Measurements from ENCODE around the gene SEMA5B.

The SEMA5B gene

DNA sequence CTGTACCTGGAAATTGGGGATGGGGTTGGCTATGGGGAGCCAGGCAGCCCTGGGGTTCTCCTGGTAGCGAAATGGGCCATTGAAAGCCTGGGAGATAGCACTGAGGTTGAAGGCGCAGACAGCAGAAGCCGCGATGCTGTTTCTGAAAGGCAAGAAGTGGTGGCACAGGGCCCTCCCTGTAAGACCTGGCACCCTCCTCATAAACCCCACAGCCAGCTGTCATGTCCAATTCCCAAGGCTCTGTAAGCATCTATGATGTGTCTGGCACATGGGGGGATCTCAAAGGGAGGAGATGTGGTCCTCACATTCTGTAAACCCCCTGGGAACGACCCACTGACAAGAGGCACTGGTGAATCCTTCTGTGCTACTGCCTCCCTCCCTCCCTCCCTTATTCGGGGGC is 104.0 kb downstream of the SEMA5B start:
- DNase-seq = no peak

DNA sequence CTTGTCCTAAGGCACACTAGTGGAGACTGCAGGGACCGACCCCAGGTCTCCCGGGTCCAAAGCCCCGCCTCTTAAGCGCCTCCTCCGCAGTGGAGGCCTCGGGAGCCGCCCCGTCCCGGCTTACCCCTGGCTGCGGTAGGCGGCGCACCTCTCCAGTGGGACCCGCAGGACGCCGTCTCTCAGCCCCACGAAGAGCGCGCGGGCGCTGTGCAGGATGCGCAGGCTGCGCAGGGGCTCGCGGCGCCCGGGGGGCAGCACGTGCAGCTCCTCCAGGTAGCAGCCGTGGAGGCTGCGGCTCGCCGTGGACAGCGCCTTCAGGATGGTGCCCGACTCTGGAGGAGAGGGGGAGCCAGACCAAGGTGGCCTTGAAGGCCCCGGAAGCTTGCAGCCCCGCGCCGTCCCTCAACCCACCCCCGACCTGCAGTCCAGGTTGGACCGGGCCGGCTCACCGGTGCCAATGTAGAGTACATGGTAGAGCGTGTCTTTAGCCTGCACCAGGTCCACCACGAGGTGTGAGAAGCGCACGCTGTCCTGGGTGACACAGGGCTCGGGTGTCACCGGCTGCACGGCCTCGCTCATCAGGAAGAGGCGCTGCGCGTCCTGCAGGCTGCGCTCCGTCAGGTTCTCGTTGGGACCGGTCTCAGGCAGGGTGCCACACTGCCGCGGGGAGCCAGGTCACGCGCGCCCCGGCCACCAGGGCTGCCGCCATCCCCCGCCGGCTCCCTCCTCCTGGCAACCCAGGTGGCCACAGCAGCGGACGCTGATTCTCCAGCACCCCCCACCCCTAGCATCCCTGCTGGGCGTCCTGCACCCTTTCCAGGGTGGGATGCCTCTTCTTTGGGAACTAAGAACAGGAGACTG is 105.5 kb downstream of the SEMA5B start:
- peak in 2 of 3 experiments; percentile 62 to 70 for DNase-seq

- no peak for DNase-seq
Measured at GRCh38 chr3:122920986-122921385, 106.6 kb downstream of the SEMA5B start.

GRCh38 chr3:122919291-122919610 is 108.3 kb downstream of the SEMA5B start:
- DNase-seq = no peak

- peak in 1 of 3 experiments; percentile 68 for DNase-seq
Measured at GRCh38 chr3:122918576-122919290, 108.8 kb downstream of the SEMA5B start.

GRCh38 chr3:122917412-122917811 is 110.2 kb downstream of the SEMA5B start:
- DNase-seq = no peak

GRCh38 chr3:122916580-122916979 is 111.0 kb downstream of the SEMA5B start:
- no peak for DNase-seq

DNA sequence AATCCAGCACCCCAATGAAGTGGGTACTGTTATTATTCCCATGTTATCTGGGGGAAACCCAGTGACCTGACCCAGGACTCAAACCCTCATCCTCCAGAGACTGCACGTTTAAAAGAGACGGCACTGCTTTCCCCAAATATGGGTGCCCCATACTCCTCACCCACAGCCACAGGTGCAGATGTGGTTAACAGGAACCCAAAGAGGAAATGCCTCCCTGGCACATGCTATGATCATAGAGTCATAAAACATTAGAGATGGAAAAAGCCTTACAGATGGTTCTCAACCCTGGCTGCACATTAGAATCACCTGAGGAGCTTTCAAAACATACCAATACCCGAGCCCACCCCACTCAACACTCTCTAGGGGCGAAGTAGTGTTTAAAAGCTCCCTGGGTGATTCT is 111.5 kb downstream of the SEMA5B start:
- no peak for DNase-seq

- no peak for DNase-seq
Measured at GRCh38 chr3:122915300-122916055, 112.1 kb downstream of the SEMA5B start.

DNA sequence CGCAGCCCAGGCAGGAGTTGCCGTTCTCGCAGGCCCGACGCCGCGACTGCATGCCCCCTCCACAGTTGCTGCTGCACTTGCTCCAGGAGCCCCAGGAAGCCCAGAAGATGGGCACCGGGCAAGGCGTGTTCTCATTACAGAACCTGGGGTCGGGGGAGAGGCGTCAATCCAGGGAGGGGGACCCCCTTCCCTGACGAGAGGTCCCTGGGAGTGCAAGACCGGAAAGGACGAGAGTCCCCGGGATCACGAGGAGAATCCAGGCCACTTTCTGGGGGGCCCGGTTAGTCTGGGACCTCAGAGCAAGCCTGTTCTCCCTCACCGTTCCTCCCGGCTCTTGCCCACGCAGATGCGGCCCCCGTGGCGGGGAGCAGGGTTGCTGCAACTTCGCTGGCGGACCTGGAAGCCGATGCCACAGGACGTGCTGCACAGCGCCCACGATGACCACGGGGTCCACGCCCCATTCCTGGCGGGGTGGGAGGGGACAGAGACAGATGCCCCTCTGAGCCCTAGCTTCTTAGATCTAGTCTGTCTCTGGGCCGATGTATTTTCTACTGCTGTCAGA is 113.9 kb downstream of the SEMA5B start:
- no peak for DNase-seq

GRCh38 chr3:122912772-122913538 is 114.6 kb downstream of the SEMA5B start:
- DNase-seq = no peak

DNA sequence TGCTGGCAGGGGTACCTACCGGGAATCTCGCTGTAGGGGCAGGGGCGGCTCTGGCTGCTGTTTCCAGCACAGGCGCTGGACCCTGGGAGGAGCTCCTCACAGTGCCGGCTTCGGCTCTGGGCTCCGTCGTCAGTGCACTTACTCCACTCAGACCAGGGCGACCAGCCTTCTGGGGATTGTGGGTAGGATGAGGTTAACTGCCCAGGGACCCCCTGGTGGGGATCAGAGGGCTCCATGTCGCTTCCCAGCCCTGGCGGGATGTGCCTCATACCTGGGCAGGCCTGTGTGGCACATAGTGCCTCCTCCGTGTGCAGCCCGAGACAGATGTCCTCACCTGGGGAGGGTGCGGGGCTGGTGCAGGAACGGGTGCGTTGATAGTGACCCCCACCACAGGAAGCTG is 115.7 kb downstream of the SEMA5B start:
- DNase-seq = no peak

GRCh38 chr3:122908251-122908650 is 119.3 kb downstream of the SEMA5B start:
- no peak for DNase-seq

DNA sequence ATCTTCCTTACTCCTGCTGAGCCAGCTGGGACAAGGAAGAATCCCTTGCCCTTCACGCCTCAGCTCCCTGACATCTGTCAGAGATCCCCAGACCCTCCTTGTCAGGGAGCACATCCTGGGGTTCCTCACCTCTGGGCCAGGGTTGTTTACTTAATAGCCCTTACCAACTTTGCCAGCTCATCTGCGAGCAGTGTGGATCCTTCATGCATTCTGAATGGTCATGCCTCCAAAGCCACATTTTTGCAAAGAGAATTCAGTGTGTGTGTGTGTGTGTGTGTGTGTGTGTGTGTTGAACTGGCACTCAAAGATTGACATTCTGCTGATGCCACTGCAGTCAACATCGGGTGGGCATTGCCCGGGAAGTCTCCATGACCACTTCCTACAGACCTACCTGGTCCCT is 120.1 kb downstream of the SEMA5B start:
- DNase-seq = no peak

DNA sequence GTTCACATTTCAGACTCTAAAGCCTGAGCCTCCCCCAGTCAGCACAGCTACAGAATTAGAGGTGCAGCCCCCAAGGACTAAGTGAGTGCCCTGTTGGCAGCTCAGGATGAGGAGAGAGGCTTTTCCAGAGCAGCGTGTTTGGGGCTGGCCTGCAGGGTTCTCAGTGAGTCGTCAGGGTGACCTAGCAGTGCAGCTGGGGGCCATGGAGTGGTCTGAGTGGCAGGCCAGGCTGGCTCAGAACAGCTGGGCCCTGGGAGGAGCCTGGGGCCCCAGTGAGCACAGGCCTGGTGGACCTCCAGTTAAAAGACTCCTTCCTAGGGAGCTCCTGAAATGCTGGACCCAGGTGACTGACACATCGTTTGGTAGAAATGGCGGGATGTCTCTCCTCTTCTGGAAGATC is 124.4 kb downstream of the SEMA5B start:
- DNase-seq = no peak

DNA sequence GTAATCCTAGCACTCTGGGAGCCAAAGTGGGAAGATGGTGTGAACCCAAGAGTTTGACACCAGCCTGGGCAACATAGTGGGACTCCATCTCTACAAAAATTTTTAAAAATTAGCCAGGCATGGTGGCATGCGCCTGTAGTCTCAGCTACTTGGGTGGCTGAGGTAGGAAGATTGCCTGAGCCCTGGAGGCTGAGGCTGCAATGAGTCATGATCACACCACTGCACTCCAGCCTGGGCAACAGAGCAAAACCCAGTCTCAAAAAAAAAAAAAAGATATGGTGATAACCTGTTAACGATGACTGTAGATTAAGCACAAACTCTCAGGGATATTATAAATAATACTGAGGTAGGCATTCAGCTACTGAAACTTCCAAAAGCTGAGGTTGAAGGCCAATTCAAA is 125.2 kb downstream of the SEMA5B start:
- no peak for DNase-seq

GRCh38 chr3:122898298-122898697 is 129.3 kb downstream of the SEMA5B start:
- no peak for DNase-seq

- peak in 1 of 3 experiments; percentile 32 for DNase-seq
Measured at GRCh38 chr3:122893754-122894668, 133.6 kb downstream of the SEMA5B start.

DNA sequence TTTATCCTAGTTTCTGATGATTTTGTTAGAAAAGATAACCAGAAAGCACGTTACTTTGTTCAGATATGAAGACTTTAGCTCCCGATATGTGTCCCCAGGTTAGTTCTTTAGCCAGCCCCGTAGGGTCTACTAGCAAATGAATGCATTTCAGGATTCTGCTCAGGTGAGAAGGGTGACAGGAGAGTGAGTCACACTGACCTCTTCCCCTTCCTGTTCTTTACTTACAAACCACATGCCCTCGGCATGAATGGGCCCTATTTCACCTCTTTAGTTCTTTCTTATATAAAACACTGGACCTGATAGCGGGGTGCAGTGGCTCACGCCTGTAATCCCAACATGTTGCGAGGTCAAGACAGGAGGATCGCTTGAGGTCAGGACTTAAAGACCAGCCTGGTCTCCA is 134.3 kb downstream of the SEMA5B start:
- no peak for DNase-seq

DNA sequence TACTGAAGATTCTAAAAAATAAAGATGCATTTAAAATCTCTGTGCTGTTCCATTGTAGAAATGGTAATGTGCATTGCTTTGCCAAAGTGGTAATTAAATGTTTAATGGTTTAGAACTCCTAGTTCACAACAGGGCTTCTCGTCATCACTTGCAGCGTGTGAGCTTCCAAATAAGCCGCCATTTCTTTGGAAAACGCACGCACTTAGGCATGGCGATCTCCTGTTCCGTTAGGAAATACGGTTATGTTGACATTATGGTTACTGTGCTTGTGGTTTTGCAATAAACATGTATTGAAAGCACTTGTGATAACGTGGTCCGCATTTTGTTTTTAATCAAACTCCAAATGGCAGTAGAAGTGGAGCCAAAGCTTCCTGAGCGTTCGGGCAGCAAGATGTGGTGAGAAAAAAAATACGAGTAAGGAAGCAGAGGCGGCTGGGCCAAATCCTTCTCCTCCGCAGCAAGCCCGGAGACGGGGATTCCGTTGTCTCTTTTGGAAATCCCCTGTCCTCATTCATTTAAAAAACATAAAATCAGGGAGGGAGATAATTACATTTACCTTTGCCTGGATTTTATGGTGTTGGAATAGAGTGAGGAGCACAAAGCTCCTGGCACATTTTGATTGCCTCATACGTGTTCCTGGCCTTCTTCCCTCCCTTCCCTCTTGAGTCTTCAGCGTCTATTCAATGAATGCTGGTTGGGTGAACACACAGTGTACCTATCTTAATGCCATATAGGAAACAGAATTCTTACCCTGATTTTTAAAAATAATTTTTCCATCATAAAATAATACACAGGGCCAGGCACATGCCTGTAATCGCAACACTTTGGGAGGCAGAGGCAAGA is 135.2 kb downstream of the SEMA5B start:
- DNase-seq = peak in 1 of 3 experiments; percentile 34
